ENCODE data around the gene PEX5L. TPM values are rescaled to one million over a fixed set of nuclear protein-coding genes. Genes with fewer than 3 reads are reported as not detected.

PEX5L gene
- total RNA-seq, 1 experiment from 2014 or later, result not detected

- no peak overlapping the region for H2AFZ ChIP-seq (ENCODE audit: low read depth, low read length, poor library complexity, severe bottlenecking)
- H3K4me2 ChIP-seq (ENCODE audit: low read length), result no peak overlapping the region
- H3K4me3 ChIP-seq (replicated peaks in 1 of 2; ENCODE audit: low read depth in 1 of 2, low read length in 2 of 2), result no peak overlapping the region
- no peaks in the 10 kb centered on the region for H4K20me1 ChIP-seq (ENCODE audit: insufficient read depth)
- DNase-seq (ENCODE audit: low read depth, low spot score) (no peak), ATAC-seq (no peak)
- H3K9ac ChIP-seq (ENCODE audit: low read length), result no peak overlapping the region
- BruUV-seq (replicated peaks), result no TSS peak
- ChIA-PET POLR2A (no interaction called here), RAD21 (ENCODE audit: low non-redundant PET in 1 of 2, low total read pairs in 2 of 2, uncharacterized antibody in 2 of 2, unreplicated experiment in 2 of 2) (no interaction called here), CTCF (no interaction called here)
- intact Hi-C loops (cut with micrococcal nuclease), result no loop called here
- no peak overlapping the region for H3K27ac ChIP-seq (ENCODE audit: low read depth, low read length)
- no peaks in the 10 kb centered on the region; a peak in 1 of 4 replicates for H3K9me3 ChIP-seq (ENCODE audit: control insufficient read depth in 1 of 2, insufficient read depth in 1 of 2, low read depth in 1 of 2, low read length in 2 of 2)
- TF ChIP-seq SP1 (IDR thresholded peaks at IDR 0.05; ENCODE audit: low read depth) (no peak), RAD21 (IDR thresholded peaks at IDR 0.05; ENCODE audit: low read depth) (no peak), EZH2 (IDR thresholded peaks at IDR 0.05) (no peak)
- no peaks in the 10 kb centered on the region for H3K9me2 ChIP-seq (ENCODE audit: insufficient read depth)
- H3K79me2 ChIP-seq (ENCODE audit: insufficient read depth, low read length), result no peaks in the 10 kb centered on the region
- H3K4me1 ChIP-seq (ENCODE audit: control insufficient read depth in 1 of 2, insufficient read depth in 2 of 2, low read length in 2 of 2), result no peaks in the 10 kb centered on the region
- no peaks in the 10 kb centered on the region for H3K36me3 ChIP-seq (ENCODE audit: control insufficient read depth in 1 of 2, insufficient read depth in 2 of 2, low read length in 2 of 2)
- no peaks in the 10 kb centered on the region for H3K27me3 ChIP-seq (ENCODE audit: insufficient read depth, low read length)
These were observed 32.2 kb downstream of the PEX5L start for GRCh38 chr3:180004542-180004941.

- BruUV-seq (replicated peaks), result no TSS peak
- CTCF ChIA-PET, result no interaction called here
- Histone ChIP-seq H4K20me1 (ENCODE audit: insufficient read depth) (no peaks in the 10 kb centered on the region), H3K4me3 (replicated peaks in 1 of 2; ENCODE audit: low read depth in 1 of 2, low read length in 2 of 2) (no peak overlapping the region), H3K27ac (ENCODE audit: low read depth, low read length) (no peak overlapping the region), H3K9ac (ENCODE audit: low read length) (no peak overlapping the region), H3K36me3 (ENCODE audit: control insufficient read depth in 1 of 2, insufficient read depth in 2 of 2, low read length in 2 of 2) (no peaks in the 10 kb centered on the region), H2AFZ (ENCODE audit: low read depth, low read length, poor library complexity, severe bottlenecking) (no peak overlapping the region), H3K9me2 (ENCODE audit: insufficient read depth) (no peaks in the 10 kb centered on the region), H3K9me3 (ENCODE audit: control insufficient read depth in 1 of 2, insufficient read depth in 1 of 2, low read depth in 1 of 2, low read length in 2 of 2) (no peaks in the 10 kb centered on the region), H3K79me2 (ENCODE audit: insufficient read depth, low read length) (no peaks in the 10 kb centered on the region), H3K4me1 (ENCODE audit: control insufficient read depth in 1 of 2, insufficient read depth in 2 of 2, low read length in 2 of 2) (no peaks in the 10 kb centered on the region), H3K27me3 (ENCODE audit: insufficient read depth, low read length) (no peaks in the 10 kb centered on the region), H3K4me2 (ENCODE audit: low read length) (no peak overlapping the region)
- DNase-seq (ENCODE audit: low read depth, low spot score) (no peak), ATAC-seq (no peak)
- intact Hi-C loops (cut with micrococcal nuclease), result no loop called here
- POLR2A ChIA-PET, result no interaction called here
- RAD21 ChIA-PET (ENCODE audit: low non-redundant PET in 1 of 2, low total read pairs in 2 of 2, uncharacterized antibody in 2 of 2, unreplicated experiment in 2 of 2), result no interaction called here
- no peak for TF ChIP-seq SP1 (IDR thresholded peaks at IDR 0.05; ENCODE audit: low read depth)
- TF ChIP-seq RAD21 (IDR thresholded peaks at IDR 0.05; ENCODE audit: low read depth), result no peak
- no peak for TF ChIP-seq EZH2phosphoT487 (IDR thresholded peaks at IDR 0.05; ENCODE audit: borderline replicate concordance)
- no peak for TF ChIP-seq EGR1 (IDR thresholded peaks at IDR 0.05; ENCODE audit: low read depth)
- TF ChIP-seq CBX3 (IDR thresholded peaks at IDR 0.05; ENCODE audit: low read depth), result no peak
- no peak for TF ChIP-seq ATF3 (IDR thresholded peaks at IDR 0.05)
- TF ChIP-seq ZFX (IDR thresholded peaks at IDR 0.05), result no peak
- TF ChIP-seq ELF1 (IDR thresholded peaks at IDR 0.05; ENCODE audit: borderline replicate concordance, low read depth), result no peak
- no peak for TF ChIP-seq ZBTB33 (IDR thresholded peaks at IDR 0.05; ENCODE audit: extremely low read depth, insufficient replicate concordance, low read length)
- no peak for TF ChIP-seq REST (IDR thresholded peaks at IDR 0.05; ENCODE audit: low read depth)
- no peak for TF ChIP-seq EZH2 (IDR thresholded peaks at IDR 0.05)
- TF ChIP-seq TCF7L2 (IDR thresholded peaks at IDR 0.05; ENCODE audit: borderline replicate concordance, extremely low read depth, insufficient read depth, insufficient read length), result no peak
- no peak for TF ChIP-seq POLR2AphosphoS5 (IDR thresholded peaks at IDR 0.05; ENCODE audit: low read depth, low read length)
- no peak for TF ChIP-seq CEBPB (IDR thresholded peaks at IDR 0.05; ENCODE audit: low read depth)
- no peak for TF ChIP-seq SIN3A (IDR thresholded peaks at IDR 0.05; ENCODE audit: low read depth)
These were observed 34.7 kb downstream of the PEX5L start for GRCh38 chr3:180002006-180002405.

All from HCT116 (cell line).